GM23248 (cell line): ENCODE measurements around the gene OSBP2.

Experiments used
- EZH2 ChIP-seq: fragments of 200-600 bp; sonication (generic); IDR thresholded peaks from 2 replicates; pipeline ENCODE4 v1.6.1; 2018; ENCODE audit warnings: antibody characterized with exemption, mild to moderate bottlenecking; ENCODE audit not compliant: insufficient read depth, poor library complexity, severe bottlenecking
- EZH2phosphoT487 ChIP-seq: fragments of 200-600 bp; sonication (generic); IDR thresholded peaks from 2 replicates; pipeline ENCODE4 v1.6.1; 2018; ENCODE audit warnings: antibody characterized with exemption, moderate library complexity, mild to moderate bottlenecking, low read depth; ENCODE audit not compliant: insufficient read depth

GRCh38 chr22:30770716-30771115, 76.0 kb downstream of the OSBP2 start:
- no peak for TF ChIP-seq EZH2
- no peak for TF ChIP-seq EZH2phosphoT487
